SIG-M5 treated with dmso at 0.1 percent for 504 hours (cell line): Measurements from ENCODE around the gene NR4A3.
"Not testable (repeated sequence)": the region's sequence is repeated elsewhere in the genome, so short reads cannot be mapped to it uniquely, and the experiment has no call there.

ENCODE experiments used
- DNase-seq: peaks from one replicate; lab custom pipeline; 2025; ENCODE audit not compliant: unreplicated experiment; lab: John Stamatoyannopoulos, UW

The NR4A3 gene

DNA sequence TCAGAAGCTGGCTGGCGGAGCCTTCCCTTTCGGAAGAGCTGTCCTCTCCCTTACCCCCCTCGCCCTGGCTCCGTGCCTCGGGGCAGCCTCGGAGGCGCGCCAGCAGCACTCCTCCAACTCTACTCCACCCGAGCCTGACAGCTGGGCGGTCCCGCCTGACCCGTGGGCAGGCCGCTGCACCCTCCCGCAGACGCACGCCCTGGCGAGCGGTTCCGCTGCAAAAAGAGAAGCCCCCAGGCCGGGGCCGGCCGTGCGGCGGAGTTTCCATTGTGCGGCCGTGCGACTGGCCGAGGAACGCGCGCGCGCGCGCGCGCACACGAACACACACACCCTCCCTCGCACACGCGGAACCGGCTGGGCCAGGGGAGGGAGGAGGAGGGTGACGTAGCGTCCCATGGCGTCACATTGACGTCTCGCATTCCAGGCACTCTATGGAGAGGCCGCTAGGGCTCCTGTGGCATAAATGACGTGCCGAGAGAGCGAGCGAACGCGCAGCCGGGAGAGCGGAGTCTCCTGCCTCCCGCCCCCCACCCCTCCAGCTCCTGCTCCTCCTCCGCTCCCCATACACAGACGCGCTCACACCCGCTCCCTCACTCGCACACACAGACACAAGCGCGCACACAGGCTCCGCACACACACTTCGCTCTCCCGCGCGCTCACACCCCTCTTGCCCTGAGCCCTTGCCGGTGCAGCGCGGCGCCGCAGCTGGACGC, at the start of gene NR4A3:
Gene NR4A3, plus strand, starts transcription at position 490 of the 713 bp plus-strand sequence. CDS start 6,158 bp downstream, outside the sequence.
- DNase-seq: peak; percentile 82

DNA sequence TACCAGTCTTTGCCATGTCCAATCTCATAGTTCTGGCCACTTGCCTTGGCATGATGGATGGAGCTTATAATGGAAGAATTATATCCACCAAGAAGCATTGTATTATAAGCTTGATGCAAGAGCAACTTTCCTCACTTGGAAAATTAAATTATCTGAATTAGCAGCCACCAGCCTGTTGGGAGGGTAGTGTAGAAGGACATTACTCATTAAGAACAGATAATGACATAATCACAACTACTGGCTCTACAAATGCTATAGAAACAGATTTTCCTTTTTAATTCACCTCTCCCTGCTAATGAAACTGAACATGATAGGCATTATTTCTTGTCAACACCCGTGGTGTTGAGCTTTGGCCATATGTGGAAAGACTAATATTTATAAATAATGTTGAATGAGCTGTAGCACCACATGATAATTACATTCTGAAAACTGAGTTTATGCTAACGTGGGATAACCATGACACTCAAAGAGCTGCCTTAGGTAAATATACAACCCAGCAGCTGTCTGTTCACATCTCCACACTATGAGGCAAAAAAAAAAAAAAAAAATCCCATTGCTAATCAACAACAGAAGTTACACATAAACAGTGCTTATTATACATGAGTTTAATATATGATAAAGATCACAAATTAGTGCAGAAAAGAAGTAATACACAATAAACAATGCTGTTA, 48.1 kb upstream of the NR4A3 start:
- DNase-seq: no peak

DNA sequence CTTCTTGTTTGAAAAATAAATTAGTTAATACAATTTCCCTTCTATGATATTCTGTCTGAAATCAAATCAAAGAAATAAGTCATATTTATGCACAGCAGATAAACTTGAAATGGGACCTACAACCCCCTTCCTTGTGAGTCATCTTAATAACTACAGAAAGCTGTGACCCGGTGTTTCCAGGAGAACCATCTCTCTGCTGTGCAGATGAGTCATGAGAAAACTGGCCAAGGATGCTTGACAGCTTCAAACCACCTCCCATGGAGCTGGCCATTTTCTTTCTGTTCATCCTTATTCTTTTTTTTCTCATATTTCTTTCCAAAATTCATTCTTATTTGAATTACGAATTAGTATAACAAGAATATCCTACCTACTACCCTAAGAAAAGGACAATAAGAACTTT, 43.4 kb upstream of the NR4A3 start:
- peak; percentile 7 for DNase-seq

DNA sequence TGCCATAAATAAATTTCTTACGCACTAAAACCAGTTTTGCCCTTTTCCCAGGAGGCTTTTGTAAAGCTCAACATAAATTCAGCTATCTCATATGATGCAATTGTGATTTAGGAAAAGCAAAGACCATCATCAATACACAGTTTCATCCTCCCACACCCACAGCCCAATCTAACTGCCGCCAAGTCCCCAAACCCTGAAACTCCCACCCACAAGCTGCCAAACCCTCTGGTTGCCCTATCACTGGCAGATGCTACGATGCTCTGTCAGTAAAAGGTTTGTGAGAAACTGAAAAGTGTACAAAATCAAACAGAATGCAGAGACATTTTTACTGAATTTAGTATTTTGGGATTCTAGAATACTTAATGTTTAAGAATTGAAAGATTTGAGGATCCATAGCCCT, 42.8 kb upstream of the NR4A3 start:
- no peak for DNase-seq

DNA sequence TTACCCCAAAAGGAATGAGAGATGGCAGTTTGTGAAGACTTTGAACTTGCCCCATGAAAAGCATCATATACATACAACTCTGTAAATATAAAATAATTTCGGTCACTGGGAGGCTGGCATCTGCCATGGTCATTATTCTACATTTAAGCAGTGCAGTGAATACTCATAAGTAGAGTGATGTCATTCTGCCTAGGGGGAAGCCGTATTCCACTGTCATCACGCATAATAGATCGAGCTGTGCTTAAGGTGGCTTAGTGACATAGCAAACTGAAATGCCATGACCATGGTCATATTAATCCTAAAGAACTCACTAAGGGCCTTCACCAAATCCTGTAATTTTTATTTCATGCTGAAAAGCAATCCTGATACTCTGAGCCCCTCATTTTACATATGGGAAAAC, 42.4 kb upstream of the NR4A3 start:
- no peak for DNase-seq

DNA sequence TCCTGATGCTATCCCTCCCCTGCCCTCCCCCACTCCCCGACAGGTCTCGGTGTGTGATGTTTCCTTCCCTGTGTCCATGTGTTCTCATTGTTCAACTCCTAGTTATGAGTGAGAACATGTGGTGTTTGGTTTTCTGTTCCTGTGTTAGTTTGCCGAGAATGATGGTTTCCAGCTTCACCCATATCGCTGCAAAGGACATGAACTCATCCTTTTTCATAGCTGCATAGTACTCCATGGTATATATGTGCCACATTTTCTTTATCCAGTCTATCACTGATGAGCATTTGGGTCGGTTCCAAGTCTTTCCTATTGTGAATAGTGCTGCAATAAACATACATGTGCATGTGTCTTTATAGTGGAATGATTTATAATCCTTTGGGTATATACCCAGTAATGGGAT, 39.3 kb upstream of the NR4A3 start:
- DNase-seq: not testable (repeated sequence)

DNA sequence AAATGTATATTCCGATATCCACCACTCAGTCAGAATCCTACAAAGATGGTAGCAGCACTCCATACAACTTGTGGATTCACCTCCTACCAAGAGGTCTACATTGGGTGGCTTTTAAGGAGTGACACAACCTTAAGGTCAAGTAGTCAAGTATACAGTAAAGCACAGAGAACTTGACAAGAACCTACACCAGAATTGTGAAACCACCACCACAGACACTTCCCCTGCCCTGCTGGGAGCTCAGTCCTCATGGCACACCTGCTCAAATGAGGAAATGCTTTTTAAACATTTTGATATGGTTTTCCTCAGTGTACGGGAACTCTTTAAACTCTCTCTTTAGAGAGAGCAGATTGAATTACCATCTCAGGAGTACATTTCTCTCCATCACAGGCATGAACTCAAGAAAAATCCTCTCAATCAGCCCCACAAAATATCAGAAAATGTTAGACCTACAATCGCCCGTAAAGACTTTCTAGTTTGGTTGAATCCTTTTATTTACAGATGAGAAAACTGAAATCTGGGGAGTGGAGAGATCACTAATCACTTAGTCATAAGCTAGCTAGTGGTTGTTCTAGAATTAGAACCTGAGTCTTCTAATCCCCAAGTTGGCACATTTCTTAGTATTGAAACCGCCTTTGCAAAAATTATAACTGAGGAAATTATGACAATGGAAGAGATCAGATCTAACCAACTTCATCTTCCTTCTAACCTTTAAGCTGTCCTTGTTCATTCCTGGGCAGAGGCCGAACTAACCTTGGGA, 38.5 kb upstream of the NR4A3 start:
- DNase-seq: peak; percentile 50

DNA sequence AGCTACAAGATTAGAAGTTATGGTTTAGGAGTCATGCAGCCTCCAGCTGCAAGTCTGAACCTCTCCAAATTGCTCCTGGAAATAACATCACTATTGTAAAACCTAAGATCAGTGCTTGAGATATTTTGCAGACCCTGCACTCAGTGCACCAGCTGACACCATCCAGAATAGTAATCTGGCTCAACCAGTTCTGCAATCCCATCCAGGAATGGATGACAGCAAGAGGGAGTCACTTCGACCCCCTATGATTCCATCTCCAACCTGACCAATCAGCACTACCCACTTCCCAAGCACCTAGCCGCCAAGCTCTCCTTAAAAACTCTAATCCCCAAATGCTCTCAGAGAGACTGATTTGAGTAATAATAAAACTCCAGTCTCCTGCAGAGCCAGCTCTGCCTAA, 37.9 kb upstream of the NR4A3 start:
- no peak for DNase-seq

DNA sequence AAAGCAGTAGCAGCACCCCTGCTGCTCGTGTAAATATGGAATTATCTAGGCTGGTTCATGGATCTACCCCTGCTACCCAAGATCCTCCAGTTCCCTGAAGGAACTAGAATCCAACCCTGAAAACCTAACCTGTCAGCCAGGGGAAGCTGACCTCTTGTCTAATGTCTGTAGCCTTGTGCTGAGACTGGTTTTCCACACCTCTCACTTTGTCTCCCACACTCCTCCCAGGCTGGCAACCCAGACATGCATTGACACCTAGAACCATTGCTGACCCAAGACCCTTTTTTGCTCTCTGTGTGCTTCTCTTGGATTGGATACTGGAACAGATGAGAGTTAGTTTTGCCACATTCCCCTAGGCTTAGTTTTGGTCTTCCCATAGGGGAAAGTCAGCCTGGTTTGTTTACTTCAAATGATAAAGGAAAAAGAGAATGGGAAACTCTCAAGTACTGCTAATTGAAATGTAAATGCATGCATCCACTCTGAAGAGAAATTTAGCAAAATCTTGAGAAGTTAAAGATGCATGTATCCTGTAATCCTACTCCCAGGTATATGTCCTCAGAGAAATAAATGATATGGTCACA, 36.6 kb upstream of the NR4A3 start:
- no peak for DNase-seq

DNA sequence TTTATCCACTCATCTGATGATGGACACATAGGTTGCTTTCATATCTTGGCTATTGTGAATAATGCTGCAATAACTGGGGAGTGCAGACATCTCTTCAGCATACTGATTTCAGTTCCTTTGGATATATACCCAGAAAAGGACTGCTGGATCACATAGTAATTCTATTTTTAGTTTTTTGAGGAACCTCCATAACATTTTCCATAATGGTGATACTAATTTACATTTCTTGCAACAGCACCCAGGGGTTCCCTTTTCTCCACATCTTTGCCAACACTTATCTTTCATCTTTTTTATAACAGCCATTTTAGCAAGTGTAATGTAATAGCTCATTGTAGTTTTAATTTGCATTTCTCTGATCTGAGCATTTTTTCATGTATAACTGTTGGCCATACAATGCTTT, 34.1 kb upstream of the NR4A3 start:
- DNase-seq: no peak

DNA sequence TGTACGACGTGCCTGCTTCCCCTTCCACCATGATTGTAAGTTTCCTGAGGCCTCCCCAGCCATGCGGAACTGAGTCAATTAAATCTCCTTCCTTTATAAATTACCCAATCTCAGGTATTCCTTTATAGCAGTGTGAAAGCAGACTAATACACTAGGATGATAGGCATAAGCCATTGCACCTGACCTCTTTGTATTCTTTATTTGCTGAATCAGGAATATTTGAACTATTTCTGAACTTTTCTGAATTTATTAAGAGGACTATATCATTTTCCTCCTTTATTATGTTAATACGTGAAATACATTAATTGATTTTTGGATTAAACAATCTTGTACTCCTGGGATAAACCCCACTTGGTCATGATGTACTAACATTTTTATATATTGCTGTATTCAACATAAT, 28.2 kb upstream of the NR4A3 start:
- no peak for DNase-seq

DNA sequence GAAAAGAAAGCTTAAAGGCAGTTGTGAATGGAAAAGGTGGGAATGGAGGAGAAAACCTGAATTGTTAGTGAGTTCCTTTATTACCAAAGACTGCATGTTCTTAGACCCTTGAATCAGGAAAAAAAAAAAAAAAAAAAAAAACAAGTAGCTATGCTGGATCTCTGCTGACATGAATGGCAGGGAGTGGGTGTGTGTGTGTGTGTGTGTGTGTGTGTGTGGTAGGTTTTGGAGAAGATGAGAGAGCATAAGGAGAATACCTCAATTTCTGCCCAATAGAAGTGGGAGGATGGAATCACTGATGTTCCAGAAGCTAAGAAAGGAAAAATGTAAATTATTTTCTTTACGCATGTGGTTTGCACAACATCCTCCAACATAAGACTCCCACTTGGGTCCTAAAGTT, 25.5 kb upstream of the NR4A3 start:
- no peak for DNase-seq

DNA sequence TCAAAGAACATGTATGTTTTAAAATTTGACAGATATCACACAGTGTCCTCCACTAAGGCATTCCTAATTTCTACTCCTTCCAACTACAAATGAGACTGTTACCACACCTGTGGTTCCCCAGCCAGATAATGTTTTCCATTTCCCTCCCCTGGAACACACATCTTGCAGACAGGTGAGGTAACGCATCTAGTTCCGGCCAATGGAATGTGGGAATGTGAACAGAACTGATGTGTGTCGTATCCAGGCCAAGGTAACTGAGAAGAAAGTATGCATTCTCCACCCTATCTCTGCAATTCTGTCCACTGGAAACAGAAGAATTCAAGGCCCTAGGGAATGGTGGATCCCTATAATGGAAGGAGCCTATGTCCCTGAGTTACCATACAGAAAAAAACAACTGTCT, 19.9 kb upstream of the NR4A3 start:
- DNase-seq: no peak

DNA sequence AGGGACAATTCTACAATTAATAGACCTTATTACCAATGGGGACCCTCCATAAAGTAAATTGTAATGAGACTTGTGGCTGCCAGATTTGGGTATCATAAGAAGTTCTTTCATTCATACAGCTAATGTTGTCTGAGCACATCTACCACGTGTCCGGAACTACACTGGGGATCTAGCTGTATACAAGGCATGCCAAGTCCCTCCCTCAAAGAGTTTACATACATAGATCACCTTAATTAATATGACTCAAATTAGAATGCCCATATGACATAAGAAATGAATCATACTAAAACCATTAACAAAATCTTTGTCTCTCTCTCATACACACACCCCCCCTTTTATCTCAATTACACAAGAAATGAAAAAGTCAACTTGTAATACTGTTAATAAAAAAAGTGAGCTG, 18.0 kb upstream of the NR4A3 start:
- no peak for DNase-seq

DNA sequence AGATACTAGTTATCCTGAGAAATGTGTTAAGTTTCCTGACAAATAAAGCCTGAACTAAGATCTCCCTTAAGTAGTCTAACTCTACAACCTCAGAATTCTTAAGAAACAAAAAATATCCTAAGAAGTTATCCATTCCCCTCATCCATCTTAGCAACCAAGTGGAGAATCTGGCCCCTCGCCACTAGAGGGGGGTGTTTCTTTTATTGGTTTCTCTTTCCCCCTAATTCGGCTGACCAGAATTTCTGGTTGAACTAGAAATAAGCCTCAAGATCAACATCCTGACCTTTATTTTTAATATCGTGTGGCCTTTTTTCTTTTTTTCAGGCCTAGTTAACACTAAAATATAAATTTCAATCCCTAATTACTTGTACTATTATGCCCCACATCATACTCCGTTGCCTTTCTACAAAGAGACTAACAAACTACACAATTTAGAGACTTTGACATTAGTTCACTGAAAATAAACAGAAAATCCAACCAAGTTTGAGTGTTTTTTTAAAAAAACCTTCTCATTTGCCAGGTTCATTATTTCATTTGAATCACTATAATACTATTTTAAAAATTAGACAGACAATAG, 14.3 kb upstream of the NR4A3 start:
- DNase-seq: peak; percentile 61

DNA sequence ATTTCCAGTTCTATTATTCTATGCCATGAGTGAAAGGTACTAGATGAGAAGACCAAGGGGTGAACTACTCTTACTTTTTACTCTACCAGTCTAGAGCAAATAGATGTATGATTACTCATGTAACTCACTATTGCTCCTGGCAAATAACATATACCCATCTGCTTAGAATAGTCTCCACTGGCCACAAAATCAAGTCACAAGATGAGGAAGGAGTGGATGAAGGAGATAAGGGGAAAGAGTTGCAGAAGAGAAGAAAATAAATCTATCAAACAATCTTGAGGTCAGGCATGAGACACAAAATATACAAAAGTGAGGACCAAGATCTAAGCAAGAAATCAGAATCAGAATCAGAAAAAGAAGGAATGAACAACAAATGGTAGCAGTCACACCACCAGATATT, 13.7 kb upstream of the NR4A3 start:
- DNase-seq: no peak

DNA sequence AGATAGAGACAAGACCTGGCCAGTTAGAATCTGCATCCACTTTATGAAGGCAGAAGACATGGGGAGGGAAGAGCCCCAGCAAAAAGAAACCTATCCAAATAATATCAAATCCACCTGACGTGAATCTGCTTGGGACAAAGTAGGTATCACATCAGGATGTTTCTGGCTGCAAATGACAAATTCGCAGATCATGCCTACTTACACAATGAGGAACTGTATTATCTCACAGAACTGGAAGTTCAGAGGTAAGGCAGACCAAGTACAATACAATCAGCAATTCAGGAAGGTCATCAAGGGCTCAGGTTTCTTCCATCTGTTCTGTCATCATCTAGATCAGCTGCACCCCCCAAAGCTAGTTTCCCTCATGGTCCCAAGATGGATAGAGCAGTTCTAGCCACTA, 13.2 kb upstream of the NR4A3 start:
- DNase-seq: no peak

DNA sequence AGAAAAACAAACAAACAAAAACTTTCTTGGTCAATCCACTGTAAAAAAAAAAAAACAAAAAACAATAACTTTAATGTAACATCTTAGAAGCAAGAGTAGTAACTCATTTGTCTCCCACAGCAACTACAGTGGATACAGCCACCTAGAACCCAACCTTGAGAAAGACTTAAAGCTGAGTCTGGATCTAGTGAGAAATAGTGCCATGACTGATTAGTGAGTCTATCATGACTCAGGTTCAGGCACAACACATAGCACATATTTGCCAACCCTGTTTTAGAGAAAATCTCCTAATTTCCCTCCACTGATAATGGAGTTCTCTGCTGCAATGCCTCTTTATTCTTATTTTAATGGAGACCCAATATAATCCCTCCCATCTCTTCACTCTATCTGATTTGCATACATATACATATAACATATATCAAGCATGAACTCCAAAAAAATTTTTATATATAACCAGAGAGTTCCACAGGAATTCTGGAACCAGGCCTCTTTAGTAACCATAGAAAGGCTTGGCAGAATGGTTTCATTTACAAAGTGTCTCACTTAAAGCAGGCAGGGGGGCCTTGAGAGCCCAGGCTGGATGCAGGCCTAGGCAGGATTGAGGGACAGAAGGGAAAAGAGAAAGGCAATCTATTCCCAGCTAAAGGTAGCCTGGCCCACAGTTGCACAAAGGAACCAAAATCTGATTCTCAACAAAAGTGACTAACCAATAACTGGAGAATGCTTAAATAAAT, 11.9 kb upstream of the NR4A3 start:
- no peak for DNase-seq

DNA sequence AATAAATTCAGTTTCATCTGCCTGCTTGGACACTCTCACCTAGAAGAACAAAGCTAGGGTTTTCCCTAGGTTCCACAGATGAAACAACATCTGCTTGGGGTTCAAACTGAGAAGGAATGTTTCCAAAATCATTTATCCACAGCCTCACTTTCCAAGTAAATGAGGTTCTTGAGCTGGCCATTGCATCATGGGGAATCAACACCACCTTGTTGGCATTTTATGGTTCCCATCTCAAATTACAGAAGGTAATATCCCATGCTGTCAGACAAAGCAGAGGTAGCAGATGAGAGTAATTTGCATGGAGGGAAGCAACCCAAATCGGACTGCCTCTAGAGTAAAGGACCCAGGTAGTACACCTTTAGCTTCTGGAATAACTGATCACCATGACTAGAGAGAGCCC, 10.5 kb upstream of the NR4A3 start:
- no peak for DNase-seq

DNA sequence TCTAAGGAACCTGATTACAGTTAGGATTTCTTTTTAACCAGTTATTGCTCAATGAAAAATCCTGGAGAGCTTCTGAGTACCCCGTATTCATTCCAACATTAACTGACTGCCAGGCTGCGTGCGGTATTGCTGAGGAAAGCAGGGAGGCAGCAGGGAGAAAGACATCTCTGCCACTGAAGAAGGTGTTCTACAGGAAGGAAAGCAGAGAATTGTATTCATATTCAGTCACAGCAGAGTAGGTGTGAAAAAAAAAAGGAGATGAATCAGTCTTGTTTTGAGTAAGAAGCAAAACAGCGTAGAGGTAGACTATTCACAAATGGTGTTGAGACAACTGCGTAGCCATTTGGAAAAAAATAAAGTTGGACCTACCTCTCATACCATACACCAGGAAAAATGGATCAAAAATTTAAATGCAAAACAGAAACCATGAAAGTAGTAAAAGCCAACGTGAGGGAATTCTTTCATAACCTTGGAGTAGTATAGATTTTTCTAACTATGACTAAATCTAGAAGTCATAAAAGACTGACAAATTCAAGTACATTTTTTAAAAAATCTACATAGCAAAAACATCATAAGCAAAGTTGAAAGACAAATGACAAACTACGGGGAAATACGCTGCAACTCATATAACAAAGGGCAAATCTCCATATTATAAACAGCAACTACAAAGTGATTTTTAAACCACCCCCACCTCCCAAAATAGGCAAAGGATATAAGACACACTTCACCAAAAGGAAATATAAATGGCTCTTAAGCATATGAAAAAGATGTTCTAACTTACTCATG, 9.9 kb upstream of the NR4A3 start:
- DNase-seq: no peak
